AG09309 (cell line): Measurements from ENCODE around the gene OR4S2.

Experiments
- DNase-seq: peaks from one replicate; pipeline ENCODE4 v3.0.0-alpha.2; 2010; ENCODE audit warnings: low read depth
- H3K4me3 ChIP-seq: 2 replicates; pipeline ENCODE4 v1.5.1; 2011; ENCODE audit warnings: mild to moderate bottlenecking, low read depth, low read length, moderate library complexity; ENCODE audit not compliant: control insufficient read depth
- CTCF ChIP-seq: IDR thresholded peaks from 2 replicates; pipeline ENCODE4 v1.5.1; 2011; ENCODE audit warnings: mild to moderate bottlenecking, low read depth, low read length, inconsistent platforms; ENCODE audit not compliant: insufficient read depth, control insufficient read depth; ENCODE audit errors: missing control alignments

The OR4S2 gene

GRCh38 chr11:55648027-55648426 is at the start of gene OR4S2:
TSS of gene OR4S2 (plus strand) at chr11:55648327. CDS start at chr11:55650904, 2,577 bp downstream.
- TF ChIP-seq CTCF = no peak
- no peak for DNase-seq
- H3K4me3 ChIP-seq = no peak within 1 kb of the TSS

- DNase-seq = no peak
- no peak within 1 kb of the TSS for H3K4me3 ChIP-seq
- TF ChIP-seq CTCF = no peak
Measured at GRCh38 chr11:55607545-55607944, 40.6 kb upstream of the OR4S2 start, which contains the start of gene OR4C11. TSS of gene OR4C11 (minus strand) at chr11:55607645. CDS start at chr11:55604373, 3,272 bp downstream.

DNA sequence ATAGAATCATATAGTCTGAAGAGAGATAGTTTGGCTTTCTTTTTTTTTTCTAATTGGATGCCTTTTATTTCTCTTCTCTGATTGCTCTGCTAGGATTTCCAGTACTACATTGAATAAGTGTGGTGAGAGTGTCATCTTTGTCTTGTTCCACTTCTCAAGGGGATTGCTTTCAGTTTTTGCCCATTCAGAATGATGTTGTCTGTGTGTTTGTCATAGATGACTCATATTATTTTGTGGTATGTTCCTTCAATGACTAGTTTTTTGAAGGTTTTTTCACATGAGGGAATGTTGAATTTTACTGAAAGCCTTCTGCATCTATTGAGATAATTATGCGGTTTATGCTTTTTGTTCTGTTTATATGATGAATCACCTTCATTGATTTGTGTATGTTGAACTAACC is 23.6 kb upstream of the OR4S2 start:
- H3K4me3 ChIP-seq = no peak overlapping the region

GRCh38 chr11:55634813-55635212 is 13.3 kb upstream of the OR4S2 start, which contains the start of gene OR4P4:
TSS of gene OR4P4 (plus strand) at chr11:55635113.
- no peak within 1 kb of the TSS for H3K4me3 ChIP-seq
- no peak for TF ChIP-seq CTCF
- DNase-seq = no peak

More for the DNA sequence above, 23.6 kb upstream of the OR4S2 start:
- no peak for DNase-seq
- no peak for TF ChIP-seq CTCF

- TF ChIP-seq CTCF = no peak
- no peak for DNase-seq
- no peak overlapping the region for H3K4me3 ChIP-seq
Measured at GRCh38 chr11:55652560-55652959, 4.4 kb downstream of the OR4S2 start.

DNA sequence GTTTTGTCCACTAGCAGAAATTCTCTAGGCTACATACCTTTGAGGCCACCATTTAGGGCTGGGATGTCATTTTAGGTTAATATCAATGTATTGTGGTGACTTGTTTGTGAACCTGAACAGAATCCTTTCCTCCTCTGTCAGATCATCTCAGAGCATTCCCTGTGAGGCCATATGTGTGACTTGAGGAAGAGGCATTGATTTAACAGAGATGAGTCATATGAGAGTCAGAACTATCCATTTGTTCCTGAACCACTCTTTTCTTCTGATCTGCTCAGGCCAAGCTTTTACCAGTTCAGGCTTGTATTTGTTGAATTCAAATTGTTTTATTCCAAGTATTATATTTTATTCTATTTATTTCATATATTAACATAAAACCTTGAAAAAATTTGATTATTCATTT is 7.0 kb downstream of the OR4S2 start:
- no peak for TF ChIP-seq CTCF
- DNase-seq = no peak
- H3K4me3 ChIP-seq = no peak overlapping the region
